ENCODE results near the gene GRIN2C. TPM values are rescaled to one million over a fixed set of nuclear protein-coding genes. Genes with fewer than 3 reads are reported as not detected.

GRIN2C gene
- total RNA-seq, 1 experiment from 2014 or later, result 0.11 TPM

DNA sequence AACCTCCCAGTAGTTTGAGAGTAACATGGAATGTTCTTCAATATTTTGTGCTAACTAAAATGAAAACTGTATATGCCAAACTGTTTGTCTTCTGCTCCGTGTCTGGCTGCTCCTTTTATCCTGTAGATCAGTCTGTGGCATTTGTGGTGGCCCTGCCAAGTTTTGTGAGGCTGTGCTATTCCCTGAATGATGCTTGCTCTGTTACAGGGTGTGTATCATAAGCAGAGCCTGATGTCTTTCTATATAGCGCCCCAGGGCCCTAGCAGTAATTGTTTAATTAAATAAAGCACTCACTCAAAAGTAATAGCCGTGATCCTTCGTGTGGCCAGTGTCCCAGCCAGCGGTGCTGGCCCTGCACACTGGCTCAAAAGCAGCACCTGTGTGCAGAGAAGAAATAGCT, 55.7 kb downstream of the GRIN2C start:
- Histone ChIP-seq H3K79me2 (ENCODE audit: low read depth) (no peaks in the 10 kb centered on the region), H3K9me3 (ENCODE audit: insufficient read depth, low read depth) (no peaks in the 10 kb centered on the region), H3K4me2 (no peak overlapping the region), H3K4me3 (no peak overlapping the region), H3K27ac (no peak overlapping the region), H4K20me1 (ENCODE audit: insufficient read depth) (no peaks in the 10 kb centered on the region), H3K36me3 (ENCODE audit: low read depth) (no peaks in the 10 kb centered on the region), H3K9me2 (ENCODE audit: insufficient read depth) (no peaks in the 10 kb centered on the region), H3K4me1 (replicated peaks; ENCODE audit: insufficient read depth) (no peaks in the 10 kb centered on the region), H3K27me3 (ENCODE audit: insufficient read depth, low read depth) (no peaks in the 10 kb centered on the region), H3F3A (ENCODE audit: insufficient read depth, low read depth) (no peaks in the 10 kb centered on the region), H2AFZ (no peak overlapping the region)
- intact Hi-C loops (cut with micrococcal nuclease; ENCODE audit: unreplicated experiment), result no loop called here
- ChIA-PET POLR2A (ENCODE audit: unreplicated experiment) (no interaction called here), CTCF (no interaction called here)
- no peak for DNase-seq
- BruUV-seq (replicated peaks), result no TSS peak
- TF ChIP-seq EZH2 (IDR thresholded peaks at IDR 0.05; ENCODE audit: low read depth), result no peak
- TF ChIP-seq, protein P1, sequence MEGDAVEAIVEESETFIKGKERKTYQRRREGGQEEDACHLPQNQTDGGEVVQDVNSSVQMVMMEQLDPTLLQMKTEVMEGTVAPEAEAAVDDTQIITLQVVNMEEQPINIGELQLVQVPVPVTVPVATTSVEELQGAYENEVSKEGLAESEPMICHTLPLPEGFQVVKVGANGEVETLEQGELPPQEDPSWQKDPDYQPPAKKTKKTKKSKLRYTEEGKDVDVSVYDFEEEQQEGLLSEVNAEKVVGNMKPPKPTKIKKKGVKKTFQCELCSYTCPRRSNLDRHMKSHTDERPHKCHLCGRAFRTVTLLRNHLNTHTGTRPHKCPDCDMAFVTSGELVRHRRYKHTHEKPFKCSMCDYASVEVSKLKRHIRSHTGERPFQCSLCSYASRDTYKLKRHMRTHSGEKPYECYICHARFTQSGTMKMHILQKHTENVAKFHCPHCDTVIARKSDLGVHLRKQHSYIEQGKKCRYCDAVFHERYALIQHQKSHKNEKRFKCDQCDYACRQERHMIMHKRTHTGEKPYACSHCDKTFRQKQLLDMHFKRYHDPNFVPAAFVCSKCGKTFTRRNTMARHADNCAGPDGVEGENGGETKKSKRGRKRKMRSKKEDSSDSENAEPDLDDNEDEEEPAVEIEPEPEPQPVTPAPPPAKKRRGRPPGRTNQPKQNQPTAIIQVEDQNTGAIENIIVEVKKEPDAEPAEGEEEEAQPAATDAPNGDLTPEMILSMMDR (conservative IDR thresholded peaks at IDR 0.05), result no peak

DNA sequence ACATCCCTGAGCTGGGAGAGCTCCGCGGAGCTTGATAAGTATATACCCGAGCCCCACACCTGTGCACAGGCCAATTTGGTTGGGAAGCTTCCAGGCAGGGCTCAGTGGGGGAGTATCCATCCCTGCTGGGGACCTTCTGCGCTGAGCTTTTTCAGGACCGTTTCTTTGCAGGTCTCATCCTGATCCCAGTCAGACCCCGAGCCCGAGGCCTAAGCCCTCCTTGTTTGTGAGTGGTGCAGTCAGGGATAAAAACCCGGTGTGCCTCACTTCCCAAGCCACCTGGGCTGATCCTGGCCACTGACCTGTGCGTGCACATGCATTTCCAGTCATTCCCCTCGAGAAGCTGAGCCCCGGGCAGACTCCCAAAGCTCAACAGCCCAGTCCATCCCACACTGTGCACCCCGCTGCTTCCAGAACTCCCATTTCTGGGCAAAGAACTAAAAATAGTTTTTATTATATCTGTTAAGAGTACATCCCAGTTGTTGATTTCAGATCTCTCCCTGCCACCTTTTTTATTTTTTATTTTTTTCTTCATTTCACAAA, 56.2 kb downstream of the GRIN2C start:
- ChIA-PET CTCF (no interaction called here), POLR2A (ENCODE audit: unreplicated experiment) (no interaction called here)
- no peak overlapping the region for H3K4me2 ChIP-seq
- H3K27me3 ChIP-seq (ENCODE audit: insufficient read depth, low read depth), result no peaks in the 10 kb centered on the region
- TF ChIP-seq, protein P1 (conservative IDR thresholded peaks at IDR 0.05), result no peak
- no peak for TF ChIP-seq EZH2 (IDR thresholded peaks at IDR 0.05; ENCODE audit: low read depth)
- no peaks in the 10 kb centered on the region for H3K9me3 ChIP-seq (ENCODE audit: insufficient read depth, low read depth)
- no peaks in the 10 kb centered on the region for H4K20me1 ChIP-seq (ENCODE audit: insufficient read depth)
- H3K36me3 ChIP-seq (ENCODE audit: low read depth), result no peaks in the 10 kb centered on the region
- H2AFZ ChIP-seq, result no peak overlapping the region
- H3K4me3 ChIP-seq, result no peak overlapping the region
- H3K27ac ChIP-seq, result no peak overlapping the region
- no peaks in the 10 kb centered on the region for H3K79me2 ChIP-seq (ENCODE audit: low read depth)
- no peaks in the 10 kb centered on the region for H3K4me1 ChIP-seq (replicated peaks; ENCODE audit: insufficient read depth)
- BruUV-seq (replicated peaks), result no TSS peak
- H3F3A ChIP-seq (ENCODE audit: insufficient read depth, low read depth), result no peaks in the 10 kb centered on the region
- DNase-seq, result no peak
- H3K9me2 ChIP-seq (ENCODE audit: insufficient read depth), result no peaks in the 10 kb centered on the region
- intact Hi-C loops (cut with micrococcal nuclease; ENCODE audit: unreplicated experiment), result no loop called here

DNA sequence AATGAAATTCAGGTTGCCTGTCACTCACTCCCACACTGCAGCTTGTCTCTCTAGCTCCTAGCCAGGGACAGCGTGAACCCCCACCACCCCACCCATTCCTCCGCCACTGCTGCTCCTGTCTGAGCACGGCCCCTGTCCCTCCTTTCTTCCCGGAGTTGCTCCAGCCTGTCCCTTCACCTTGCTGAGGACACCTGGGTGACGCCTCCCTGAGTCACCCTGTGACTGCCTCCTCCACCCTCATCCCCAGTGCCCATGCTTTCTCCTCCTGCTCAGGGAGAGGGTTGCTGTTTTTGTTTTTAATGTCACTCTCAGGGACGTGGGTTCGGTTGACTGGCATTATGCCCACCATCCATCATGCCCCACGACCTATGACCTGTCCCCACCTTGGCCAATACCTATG, 57.8 kb downstream of the GRIN2C start:
- Histone ChIP-seq H3K9me3 (ENCODE audit: insufficient read depth, low read depth) (no peaks in the 10 kb centered on the region), H3K36me3 (ENCODE audit: low read depth) (no peaks in the 10 kb centered on the region), H3K4me3 (no peak overlapping the region), H3F3A (ENCODE audit: insufficient read depth, low read depth) (no peaks in the 10 kb centered on the region), H2AFZ (no peak overlapping the region), H3K9me2 (ENCODE audit: insufficient read depth) (no peaks in the 10 kb centered on the region), H4K20me1 (ENCODE audit: insufficient read depth) (no peaks in the 10 kb centered on the region), H3K27ac (no peak overlapping the region), H3K4me1 (replicated peaks; ENCODE audit: insufficient read depth) (no peaks in the 10 kb centered on the region), H3K79me2 (ENCODE audit: low read depth) (no peaks in the 10 kb centered on the region), H3K27me3 (ENCODE audit: insufficient read depth, low read depth) (no peaks in the 10 kb centered on the region), H3K4me2 (no peak overlapping the region)
- POLR2A ChIA-PET (ENCODE audit: unreplicated experiment), result no interaction called here
- DNase-seq, result no peak
- intact Hi-C loops (cut with micrococcal nuclease; ENCODE audit: unreplicated experiment), result no loop called here
- no TSS peak for BruUV-seq (replicated peaks)
- TF ChIP-seq, protein P1 (conservative IDR thresholded peaks at IDR 0.05), result no peak
- TF ChIP-seq EZH2 (IDR thresholded peaks at IDR 0.05; ENCODE audit: low read depth), result no peak
- CTCF ChIA-PET, result no interaction called here

All from PC-9 (cell line).